Measurements from ENCODE around the gene RPL13A.

- no peak for TF ChIP-seq CTCF (conservative IDR thresholded peaks at IDR 0.05; ENCODE audit: low read depth in 2 of 2)
- TF ChIP-seq EZH2phosphoT487 (IDR thresholded peaks at IDR 0.05; ENCODE audit: unreplicated experiment): no peak
- TF ChIP-seq POLR2AphosphoS5 (IDR thresholded peaks at IDR 0.05; ENCODE audit: low read depth): no peak
- no peak for TF ChIP-seq EZH2 (IDR thresholded peaks at IDR 0.05; ENCODE audit: low read depth, unreplicated experiment)
- TF ChIP-seq REST (IDR thresholded peaks at IDR 0.05; ENCODE audit: unreplicated experiment): no peak
- TF ChIP-seq STAT1 (IDR thresholded peaks at IDR 0.05; ENCODE audit: unreplicated experiment): no peak
- no peak for TF ChIP-seq JUNB (IDR thresholded peaks at IDR 0.05; ENCODE audit: unreplicated experiment)
- no peak for TF ChIP-seq ZNF114 (CRISPR knock-in tag; IDR thresholded peaks at IDR 0.05)
These were observed 33.6 kb upstream of the RPL13A start for GRCh38 chr19:49453757-49454240.

All from GM23338 (cell line).